Measurements from ENCODE around the gene ZNF524. TPM values are rescaled to one million over a fixed set of nuclear protein-coding genes. Genes with fewer than 3 reads are reported as not detected.
A peak's percentile ranks its signal among the peaks of the same experiment; 100 is the strongest.

Gene ZNF524
- total and polyA plus RNA-seq, 12 donors, result 7.9 to 39.4 (median 14.1) TPM

DNA sequence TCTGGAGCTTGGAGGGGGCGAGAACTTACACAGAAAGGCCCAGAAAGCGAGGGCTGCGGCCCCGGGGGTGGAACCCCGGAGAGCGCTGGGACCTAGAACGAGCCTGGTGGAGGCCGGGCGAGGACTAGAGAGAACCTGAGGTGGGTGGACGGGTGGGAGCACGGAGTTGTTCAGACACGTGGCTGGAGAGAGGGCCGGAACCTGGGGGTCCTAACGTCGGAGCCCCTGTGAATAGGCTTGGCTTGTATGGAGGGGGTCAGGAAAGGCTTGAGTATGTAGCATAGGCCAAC lies 43.7 kb downstream of the ZNF524 start:
- peaks cover 26 to 75% (median 59%) of the 10 kb centered on the region in 9 donors for H3K4me1 ChIP-seq
- no peaks in the 10 kb centered on the region for H3K9me3 ChIP-seq
- intact Hi-C loops (cut with DNase I), result no loop called here
- no peak for DNase-seq
- TF ChIP-seq, protein P1, sequence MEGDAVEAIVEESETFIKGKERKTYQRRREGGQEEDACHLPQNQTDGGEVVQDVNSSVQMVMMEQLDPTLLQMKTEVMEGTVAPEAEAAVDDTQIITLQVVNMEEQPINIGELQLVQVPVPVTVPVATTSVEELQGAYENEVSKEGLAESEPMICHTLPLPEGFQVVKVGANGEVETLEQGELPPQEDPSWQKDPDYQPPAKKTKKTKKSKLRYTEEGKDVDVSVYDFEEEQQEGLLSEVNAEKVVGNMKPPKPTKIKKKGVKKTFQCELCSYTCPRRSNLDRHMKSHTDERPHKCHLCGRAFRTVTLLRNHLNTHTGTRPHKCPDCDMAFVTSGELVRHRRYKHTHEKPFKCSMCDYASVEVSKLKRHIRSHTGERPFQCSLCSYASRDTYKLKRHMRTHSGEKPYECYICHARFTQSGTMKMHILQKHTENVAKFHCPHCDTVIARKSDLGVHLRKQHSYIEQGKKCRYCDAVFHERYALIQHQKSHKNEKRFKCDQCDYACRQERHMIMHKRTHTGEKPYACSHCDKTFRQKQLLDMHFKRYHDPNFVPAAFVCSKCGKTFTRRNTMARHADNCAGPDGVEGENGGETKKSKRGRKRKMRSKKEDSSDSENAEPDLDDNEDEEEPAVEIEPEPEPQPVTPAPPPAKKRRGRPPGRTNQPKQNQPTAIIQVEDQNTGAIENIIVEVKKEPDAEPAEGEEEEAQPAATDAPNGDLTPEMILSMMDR (IDR thresholded peaks at IDR 0.05), result no peak
- 1% methylated on average over 15 of the region's 15 CpGs for WGBS, 2 donors
- H3K36me3 ChIP-seq, result peaks cover 0 to 15% (median 8%) of the 10 kb centered on the region in 9 donors
- peak in 1 of 8 donors; percentile 0 for ATAC-seq
- H3K27ac ChIP-seq, result peak overlapping the region in 9 of 10 donors; percentile 77 to 95 (median 89)
- peak overlapping the region; percentile 74 to 95 (median 84) for H3K4me3 ChIP-seq
- no peaks in the 10 kb centered on the region for H3K27me3 ChIP-seq

DNA sequence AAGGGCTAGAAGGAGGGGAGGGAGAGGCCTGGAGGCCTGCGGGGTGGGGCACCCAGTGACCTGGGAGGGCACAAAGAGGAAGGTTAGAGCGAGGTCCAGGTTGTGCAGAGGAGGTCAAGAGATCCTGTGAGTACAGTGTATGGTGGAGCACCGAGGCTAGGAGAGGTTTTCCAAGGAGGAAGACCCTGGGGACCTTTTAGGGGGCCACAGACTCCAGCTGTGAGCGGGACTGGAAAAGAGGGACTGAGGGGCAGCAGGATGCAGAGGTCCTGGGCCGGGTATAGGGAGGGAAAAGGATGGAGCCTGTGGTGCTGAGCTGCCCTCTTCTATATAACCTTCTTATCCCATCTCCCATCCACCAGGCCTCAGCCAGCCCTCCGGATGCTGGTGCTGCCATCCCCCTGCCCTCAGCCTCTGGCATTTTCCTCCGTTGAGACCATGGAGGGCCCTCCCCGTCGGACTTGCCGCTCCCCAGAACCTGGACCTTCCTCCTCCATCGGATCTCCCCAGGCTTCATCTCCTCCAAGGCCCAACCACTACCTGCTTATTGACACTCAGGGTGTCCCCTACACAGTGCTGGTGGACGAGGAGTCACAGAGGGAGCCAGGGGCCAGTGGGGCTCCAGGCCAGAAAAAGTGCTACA lies 44.2 kb downstream of the ZNF524 start:
- TF ChIP-seq, protein P1 (IDR thresholded peaks at IDR 0.05), result no peak
- peaks cover 26 to 75% (median 60%) of the 10 kb centered on the region in 9 donors for H3K4me1 ChIP-seq
- DNase-seq (peak in 1 of 2 donors; percentile 7), ATAC-seq (no peak)
- peak overlapping the region in 7 of 10 donors; percentile 77 to 95 (median 90) for H3K27ac ChIP-seq
- H3K9me3 ChIP-seq, result no peaks in the 10 kb centered on the region
- H3K36me3 ChIP-seq, result peaks cover 0 to 15% (median 8%) of the 10 kb centered on the region in 9 donors
- H3K4me3 ChIP-seq, result peak overlapping the region; percentile 74 to 95 (median 84)
- H3K27me3 ChIP-seq, result no peaks in the 10 kb centered on the region
- 47 to 54% methylated on average over 12 of the region's 12 CpGs for WGBS, 2 donors
- intact Hi-C loops (cut with DNase I), result no loop called here

DNA sequence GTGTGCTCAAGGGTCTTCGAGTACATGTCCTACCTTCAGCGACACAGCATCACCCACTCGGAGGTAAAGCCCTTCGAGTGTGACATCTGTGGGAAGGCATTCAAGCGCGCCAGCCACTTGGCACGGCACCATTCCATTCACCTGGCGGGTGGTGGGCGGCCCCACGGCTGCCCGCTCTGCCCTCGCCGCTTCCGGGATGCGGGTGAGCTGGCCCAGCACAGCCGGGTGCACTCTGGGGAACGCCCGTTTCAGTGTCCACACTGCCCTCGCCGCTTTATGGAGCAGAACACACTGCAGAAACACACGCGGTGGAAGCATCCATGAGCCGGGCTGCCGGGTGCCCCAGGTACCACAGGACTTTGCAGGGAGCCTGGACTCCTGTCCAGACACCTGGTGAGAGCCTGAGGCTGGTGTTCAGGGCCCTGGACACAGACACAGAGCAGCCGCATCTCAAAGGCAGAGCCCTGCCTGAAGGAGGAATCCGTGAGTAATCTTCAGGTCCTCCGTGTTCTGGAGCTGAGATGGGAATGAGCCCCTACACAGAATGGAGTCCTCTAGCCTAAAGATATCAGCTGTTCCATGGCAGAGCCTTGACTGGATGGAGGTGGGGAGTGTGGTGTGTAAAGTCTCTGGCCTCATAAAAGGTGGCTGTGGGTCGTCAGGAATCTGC lies 44.9 kb downstream of the ZNF524 start:
- no peak overlapping the region for H3K27ac ChIP-seq
- no peak for ATAC-seq
- DNase-seq, result no peak
- TF ChIP-seq, protein P1 (IDR thresholded peaks at IDR 0.05), result no peak
- no peaks in the 10 kb centered on the region for H3K9me3 ChIP-seq
- intact Hi-C loops (cut with DNase I), result no loop called here
- no peaks in the 10 kb centered on the region for H3K27me3 ChIP-seq
- peaks cover 0 to 15% (median 8%) of the 10 kb centered on the region in 9 donors for H3K36me3 ChIP-seq
- H3K4me1 ChIP-seq, result peaks cover 24 to 73% (median 55%) of the 10 kb centered on the region in 9 donors
- 89 to 92% methylated on average over 28 of the region's 28 CpGs for WGBS, 2 donors
- peak overlapping the region in 1 of 10 donors; percentile 85 for H3K4me3 ChIP-seq

DNA sequence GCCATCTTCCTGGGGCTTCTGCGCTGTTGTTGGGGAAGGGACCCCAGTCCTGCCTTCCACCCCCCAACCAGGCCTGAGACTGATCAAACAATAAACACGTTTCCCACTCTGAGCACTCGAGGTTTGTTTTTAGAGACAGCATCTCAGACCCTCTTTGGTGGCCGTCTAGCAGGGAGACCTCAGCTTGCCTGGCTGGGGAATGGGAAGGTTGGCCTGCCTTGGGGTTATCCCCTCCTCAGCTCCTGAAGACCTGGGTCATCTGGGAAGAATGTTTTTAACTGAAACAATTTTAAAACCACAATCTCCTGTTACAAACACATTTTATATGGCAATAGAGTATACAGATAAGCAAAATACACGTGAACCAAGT lies 45.4 kb downstream of the ZNF524 start:
- Histone ChIP-seq H3K27ac (no peak overlapping the region), H3K4me1 (peaks cover 20 to 68% (median 50%) of the 10 kb centered on the region in 9 donors), H3K4me3 (no peak overlapping the region), H3K27me3 (no peaks in the 10 kb centered on the region), H3K36me3 (peaks cover 0 to 16% (median 8%) of the 10 kb centered on the region in 9 donors), H3K9me3 (no peaks in the 10 kb centered on the region)
- 74% methylated on average over 5 of the region's 5 CpGs for WGBS, 2 donors
- intact Hi-C loops (cut with DNase I), result no loop called here
- TF ChIP-seq, protein P1 (IDR thresholded peaks at IDR 0.05), result no peak
- ATAC-seq (no peak), DNase-seq (no peak)

All from heart right ventricle (tissue), 16 donors.